K562 (cell line): ENCODE measurements around the gene GLP1R.

Experiments used
- JUND ChIP-seq, 2 experiments: IDR thresholded peaks; 2 replicates in 1 of 2; 3 replicates in 1 of 2; pipeline ENCODE4 v1.6.1; 2011; ENCODE audit warnings: borderline replicate concordance in 2 of 2, low read depth in 2 of 2, low read length in 2 of 2, improper control_type of control experiment in 1 of 2, missing biosample characterization in 1 of 2, missing genetic modification characterization in 1 of 2, missing genetic modification reagents in 1 of 2
- MEIS2 ChIP-seq: fragments of 450-650 bp; IDR thresholded peaks from 2 replicates; pipeline ENCODE4 v1.6.1; 2014; ENCODE audit warnings: mild to moderate bottlenecking; ENCODE audit not compliant: partially characterized antibody
- PRMT5 ChIP-seq: sonication (generic); formaldehyde crosslinking; IDR thresholded peaks from 2 replicates; pipeline ENCODE4 v1.5.0; 2020; ENCODE audit warnings: missing genetic modification reagents
- SAFB2 ChIP-seq: fragments of 200-400 bp; formaldehyde crosslinking; IDR thresholded peaks from 2 replicates; pipeline ENCODE4 v1.6.1; 2018; ENCODE audit warnings: borderline replicate concordance, low read length, low read depth, moderate library complexity; ENCODE audit not compliant: severe bottlenecking
- SRSF9 ChIP-seq: fragments of 200-400 bp; formaldehyde crosslinking; IDR thresholded peaks from 2 replicates; pipeline ENCODE4 v1.6.1; 2017; ENCODE audit warnings: low read depth, low read length, borderline replicate concordance
- ZFP36 ChIP-seq: fragments of 150-350 bp; IDR thresholded peaks from 2 replicates; pipeline ENCODE4 v1.6.1; 2018; ENCODE audit warnings: low read length, low read depth; ENCODE audit not compliant: partially characterized antibody

- TF ChIP-seq SRSF9: no peak
- no peak for TF ChIP-seq MEIS2
- no peak for TF ChIP-seq SAFB2
- no peak for TF ChIP-seq JUND (IDR thresholded peaks at IDR 0.05; ENCODE audit: borderline replicate concordance, low read depth, low read length)
- no peak for TF ChIP-seq JUND (tag; IDR thresholded peaks at IDR 0.05; ENCODE audit: borderline replicate concordance, low read depth, low read length)
- TF ChIP-seq PRMT5: no peak
- no peak for TF ChIP-seq ZFP36
Measured at GRCh38 chr6:39075807-39076622, 27.4 kb downstream of the GLP1R start.
